IMR-90 (cell line): ENCODE results near the gene FBXL4. TPM values are rescaled to one million over a fixed set of nuclear protein-coding genes. Genes with fewer than 3 reads are reported as not detected.
A peak's percentile ranks its signal among the peaks of the same experiment; 100 is the strongest.

ENCODE experiments used
- ATAC-seq: fragments of 200-7000 bp; cut with Tn5 transposase; 2 replicates; pipeline ENCODE4 v1.9.1; 2020; ENCODE audit warnings: low read depth, mild to moderate bottlenecking, moderate library complexity
- BruUV-seq: library from RNA; stranded (reverse); fragments of 400-500 nt; replicated peaks from 2 replicates; lab custom pipeline; 2021; lab: Mats Ljungman, UMichigan
- CTCF ChIA-PET: fragments of 300-600 bp; formaldehyde crosslinking; extraction: SDS; loops from one replicate; lab custom pipeline; 2021; ENCODE audit warnings: antibody characterized with exemption; lab: Yijun Ruan, JAX
- POLR2A ChIA-PET: fragments of 300-600 bp; sonication (Branson Sonifier 250); formaldehyde crosslinking; loops from one replicate; lab custom pipeline; 2022; ENCODE audit warnings: antibody characterized with exemption; ENCODE audit not compliant: unreplicated experiment; lab: Charles Lee
- DNase-seq: peaks from one replicate; pipeline ENCODE4 v3.0.0; 2013
- H2AFZ ChIP-seq: replicated peaks from 2 replicates; pipeline ENCODE3; 2013; ENCODE audit warnings: low read length, mild to moderate bottlenecking; ENCODE audit not compliant: poor library complexity
- H2AK5ac ChIP-seq: 2 replicates; pipeline ENCODE4 v1.6.1; 2013; ENCODE audit warnings: low read depth, low read length, inconsistent platforms
- H2AK9ac ChIP-seq: replicated peaks from 2 replicates; pipeline ENCODE3; 2013; ENCODE audit warnings: mild to moderate bottlenecking, low read depth, low read length, moderate library complexity; ENCODE audit not compliant: poor library complexity
- H2BK120ac ChIP-seq: 2 replicates; pipeline ENCODE4 v1.6.1; 2013; ENCODE audit warnings: low read depth, low read length, inconsistent platforms
- H2BK15ac ChIP-seq: 3 replicates; pipeline ENCODE4 v1.6.1; 2013; ENCODE audit warnings: low read depth, low read length, inconsistent platforms
- H2BK20ac ChIP-seq: 2 replicates; pipeline ENCODE4 v1.6.1; 2013; ENCODE audit warnings: low read depth, mild to moderate bottlenecking, inconsistent platforms, low read length, moderate library complexity
- H2BK5ac ChIP-seq: 2 replicates; pipeline ENCODE4 v1.6.1; 2013; ENCODE audit warnings: mild to moderate bottlenecking, low read depth, low read length, inconsistent platforms; ENCODE audit not compliant: poor library complexity, severe bottlenecking
- H3K14ac ChIP-seq: replicated peaks from 2 replicates; pipeline ENCODE4 v1.6.1; 2013; ENCODE audit warnings: low read depth, low read length, inconsistent platforms
- H3K18ac ChIP-seq: 2 replicates; pipeline ENCODE4 v1.6.1; 2013; ENCODE audit warnings: low read depth, low read length, control low read depth
- H3K23ac ChIP-seq: 2 replicates; pipeline ENCODE4 v1.6.1; 2013; ENCODE audit warnings: low read depth, low read length, inconsistent platforms
- H3K27ac ChIP-seq: 2 replicates; pipeline ENCODE4 v1.5.1; 2013; ENCODE audit warnings: mild to moderate bottlenecking, control low read depth, low read length; ENCODE audit not compliant: insufficient read depth
- H3K27me3 ChIP-seq: 2 replicates; pipeline ENCODE4 v1.6.1; 2013; ENCODE audit warnings: low read length; ENCODE audit not compliant: control insufficient read depth, insufficient read depth
- H3K36me3 ChIP-seq: 2 replicates; pipeline ENCODE4 v1.6.1; 2013; ENCODE audit warnings: low read length, mixed read lengths; ENCODE audit not compliant: control insufficient read depth, insufficient read depth
- H3K4ac ChIP-seq: 2 replicates; pipeline ENCODE4 v1.6.1; 2013; ENCODE audit warnings: low read depth, low read length, inconsistent platforms
- H3K4me1 ChIP-seq: 2 replicates; pipeline ENCODE4 v1.6.1; 2013; ENCODE audit warnings: low read length, mixed read lengths; ENCODE audit not compliant: control insufficient read depth, insufficient read depth
- H3K4me2 ChIP-seq: 2 replicates; pipeline ENCODE4 v1.6.1; 2013; ENCODE audit warnings: low read depth, mild to moderate bottlenecking, control low read depth, low read length, moderate library complexity
- H3K4me3 ChIP-seq: 2 replicates; pipeline ENCODE4 v1.5.1; 2013; ENCODE audit warnings: low read depth, mild to moderate bottlenecking, control low read depth, low read length, moderate library complexity; ENCODE audit not compliant: insufficient read depth
- H3K56ac ChIP-seq: 2 replicates; pipeline ENCODE4 v1.6.1; 2013; ENCODE audit warnings: low read length, inconsistent platforms; ENCODE audit not compliant: insufficient read depth; ENCODE audit errors: extremely low read depth
- H3K79me1 ChIP-seq, 2 experiments: 2 replicates each; pipeline ENCODE4 v1.6.1; 2013; ENCODE audit warnings: low read length in 2 of 2, inconsistent platforms in 1 of 2, low read depth in 1 of 2
- H3K9ac ChIP-seq: 2 replicates; pipeline ENCODE4 v1.6.1; 2013; ENCODE audit warnings: low read depth, low read length, control low read depth
- H3K9me1 ChIP-seq: 2 replicates; pipeline ENCODE4 v1.6.1; 2013; ENCODE audit warnings: low read length, inconsistent platforms; ENCODE audit not compliant: insufficient read depth
- H3K9me3 ChIP-seq: 2 replicates; pipeline ENCODE4 v1.6.1; 2013; ENCODE audit warnings: low read length; ENCODE audit not compliant: control insufficient read depth, insufficient read depth
- H4K20me1 ChIP-seq: 2 replicates; pipeline ENCODE4 v1.6.1; 2013; ENCODE audit warnings: low read length, inconsistent platforms; ENCODE audit not compliant: insufficient read depth
- H4K5ac ChIP-seq: 2 replicates; pipeline ENCODE4 v1.6.1; 2013; ENCODE audit warnings: mild to moderate bottlenecking, low read depth, low read length, control low read depth
- H4K8ac ChIP-seq, 2 experiments: 2 replicates each; pipeline ENCODE4 v1.6.1; 2013; ENCODE audit warnings: low read depth in 2 of 2, low read length in 2 of 2, control low read depth in 1 of 2, inconsistent platforms in 1 of 2
- H4K91ac ChIP-seq: 2 replicates; pipeline ENCODE4 v1.6.1; 2013; ENCODE audit warnings: low read depth, low read length, inconsistent platforms; ENCODE audit not compliant: insufficient read depth
- CEBPB ChIP-seq: IDR thresholded peaks from 2 replicates; pipeline ENCODE4 v1.6.1; 2012; ENCODE audit warnings: low read depth, low read length, improper control_type of control experiment
- WGBS, 2 experiments: methylation state at CpG; one replicate each; pipeline versions ENCODE4 v1.1.5 to v1.1.7; 2013; ENCODE audit warnings: missing lambda C conversion rate in 2 of 2; ENCODE audit not compliant: insufficient read length in 1 of 2; ENCODE audit errors: extremely low coverage in 2 of 2; 5-methylcytosine and 5-hydroxymethylcytosine counted together
- dilution Hi-C: fragments of 300-500 bp; cut with HindIII; formaldehyde crosslinking; loops from one replicate; pipeline ENCODE4 v1.14.3; 2018; ENCODE audit warnings: low sequenced_read_pairs; ENCODE audit not compliant: unreplicated experiment
- in situ Hi-C: fragments of 300-500 bp; cut with MboI; formaldehyde crosslinking; loops from 3 replicates; pipeline ENCODE4 v1.14.3; 2019; ENCODE audit warnings: low sequenced_read_pairs, inconsistent platforms, mixed read lengths
- intact Hi-C: fragments of 100-400 bp; cut with micrococcal nuclease; formaldehyde crosslinking; loops from 2 replicates; pipeline ENCODE4 v1.10.0; 2022
- polyA plus RNA-seq, 3 experiments: library from polyadenylated mRNA; depleted of rRNA; stranded (reverse); fragments of >200 nt; gene quantifications; 2 replicates each; pipeline ENCODE4 v1.2.3, GENCODE V29; 2012; ENCODE audit warnings: low replicate concordance in 1 of 3
- total RNA-seq: library from RNA; depleted of rRNA; stranded (reverse); fragments of >200 nt; gene quantifications from 2 replicates; pipeline ENCODE4 v1.2.3, GENCODE V29; 2012
- TF ChIP-seq, protein P1 (sequence below): fragments of 150-350 bp; IDR thresholded peaks from 2 replicates; pipeline ENCODE4 v1.6.1; 2017; ENCODE audit warnings: mild to moderate bottlenecking, antibody characterized with exemption, low read length, low read depth

The FBXL4 gene
- total and polyA plus RNA-seq, 2 of the 4 experiments (the other 2 are of a cell fraction): 7.8 to 17.6 TPM

DNA sequence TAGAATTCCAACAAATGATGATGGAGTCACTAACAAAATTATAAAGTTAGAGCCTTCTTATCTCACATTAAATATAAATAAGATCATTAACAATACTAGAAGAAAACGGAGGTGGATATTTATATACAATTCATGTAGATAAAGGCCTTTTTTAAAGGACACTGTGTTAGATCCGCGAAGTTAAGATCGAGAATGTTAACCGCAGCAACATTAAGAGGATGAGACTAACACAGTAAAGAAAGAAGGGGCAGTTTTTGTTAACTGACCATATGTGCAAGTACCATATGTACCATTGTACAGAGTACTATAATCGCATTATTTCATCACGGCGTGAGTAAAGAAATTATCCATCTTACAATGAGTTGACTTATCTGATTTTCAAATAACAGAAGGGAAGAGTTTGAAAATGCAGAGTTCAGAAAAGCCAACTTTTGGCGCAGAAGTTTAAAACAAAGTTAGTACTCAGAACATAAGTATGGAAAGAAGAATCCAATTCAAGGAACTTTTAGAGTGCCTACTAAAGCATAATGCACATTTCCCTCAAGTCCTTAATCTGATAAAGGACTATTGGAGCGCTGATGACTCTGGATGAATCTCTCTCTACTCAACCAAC, 1.4 kb downstream of the FBXL4 start:
- H4K8ac ChIP-seq: peak overlapping the region; percentile 67 to 85; a peak in 2 of 4 replicates
- H3K4me1 ChIP-seq: peaks cover 4% of the 10 kb centered on the region
- H3K4me3 ChIP-seq: peak overlapping the region; percentile 84
- no CpG with 5 or more reads among the region's 10 CpGs for WGBS, 2 experiments
- H2BK5ac ChIP-seq: no peak overlapping the region
- no peak overlapping the region for H2BK120ac ChIP-seq
- H3K9ac ChIP-seq: no peak overlapping the region; the same call in 1 of the 2 replicates
- intact Hi-C loops (no loop called here), in situ Hi-C loops (no loop called here), dilution Hi-C loops (no loop called here)
- H3K9me3 ChIP-seq: no peaks in the 10 kb centered on the region
- no peak overlapping the region for H3K14ac ChIP-seq
- H3K18ac ChIP-seq: no peak overlapping the region
- H3K36me3 ChIP-seq: no peaks in the 10 kb centered on the region
- H3K4ac ChIP-seq: no peak overlapping the region
- no peak overlapping the region for H2AK5ac ChIP-seq
- H2BK20ac ChIP-seq: no peak overlapping the region
- peaks cover 4% of the 10 kb centered on the region; the same call in 1 of the 2 replicates for H3K9me1 ChIP-seq
- H4K20me1 ChIP-seq: peaks cover 2% of the 10 kb centered on the region; the same call in 1 of the 2 replicates
- ChIA-PET CTCF (no interaction called here), POLR2A (no interaction called here)
- 0 out of 2 replicates have a peak overlapping the region, but pooled peaks have one; percentile 32 for H3K23ac ChIP-seq
- H3K27me3 ChIP-seq: no peaks in the 10 kb centered on the region
- H4K5ac ChIP-seq: no peak overlapping the region; the same call in 1 of the 2 replicates
- H3K79me1 ChIP-seq: peaks cover 16 to 32% of the 10 kb centered on the region in 2 experiments
- no peak for TF ChIP-seq CEBPB
- TF ChIP-seq, protein P1, sequence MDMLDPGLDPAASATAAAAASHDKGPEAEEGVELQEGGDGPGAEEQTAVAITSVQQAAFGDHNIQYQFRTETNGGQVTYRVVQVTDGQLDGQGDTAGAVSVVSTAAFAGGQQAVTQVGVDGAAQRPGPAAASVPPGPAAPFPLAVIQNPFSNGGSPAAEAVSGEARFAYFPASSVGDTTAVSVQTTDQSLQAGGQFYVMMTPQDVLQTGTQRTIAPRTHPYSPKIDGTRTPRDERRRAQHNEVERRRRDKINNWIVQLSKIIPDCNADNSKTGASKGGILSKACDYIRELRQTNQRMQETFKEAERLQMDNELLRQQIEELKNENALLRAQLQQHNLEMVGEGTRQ: no peak
- H3K27ac ChIP-seq: no peak overlapping the region
- no peak for DNase-seq
- H3K4me2 ChIP-seq: peak overlapping the region; percentile 96
- H3K56ac ChIP-seq: no peak overlapping the region
- TSS peak; percentile 36 for BruUV-seq
- no peak overlapping the region for H4K91ac ChIP-seq
- H2AFZ ChIP-seq: no peak overlapping the region
- H2BK15ac ChIP-seq: no peak overlapping the region
- ATAC-seq: no peak
- no peak overlapping the region for H2AK9ac ChIP-seq
